Tibial artery (tissue), 4 donors: Measurements from ENCODE around the gene IL1RAPL2.

Experiments
- DNase-seq, 2 donors: peaks; one replicate each; pipeline ENCODE4 v3.0.0-alpha.2; 2019
- H3K27ac ChIP-seq, 2 donors: fragments of 200-600 bp; sonication (generic) in 1 of 2; 1 replicate in 1 of 2; 2 replicates in 1 of 2; pipeline ENCODE4 v1.5.1; 2018 to 2019; ENCODE audit warnings: mild to moderate bottlenecking in 1 of 2
- H3K27me3 ChIP-seq, 2 donors: fragments of 200-600 bp; sonication (generic) in 1 of 2; one replicate each; pipeline versions ENCODE4 v1.5.1 to v1.6.0; 2016 to 2019
- H3K36me3 ChIP-seq, 3 donors: fragments of 200-600 bp; sonication (generic) in 2 of 3; one replicate each; pipeline ENCODE4 v1.5.1; 2016 to 2019; ENCODE audit warnings: mild to moderate bottlenecking in 2 of 3
- H3K4me1 ChIP-seq, 4 donors: fragments of 200-600 bp; sonication (generic) in 2 of 4; 1 replicate in 3 of 4; 2 replicates in 1 of 4; pipeline ENCODE4 v1.5.1; 2016 to 2019
- H3K4me3 ChIP-seq, 2 donors: fragments of 200-600 bp; sonication (generic) in 1 of 2; 1 replicate in 1 of 2; 2 replicates in 1 of 2; pipeline ENCODE4 v1.5.1; 2018 to 2019; ENCODE audit warnings: mild to moderate bottlenecking in 2 of 2
- H3K9me3 ChIP-seq, 3 donors: fragments of 200-600 bp; sonication (generic) in 1 of 3; one replicate each; pipeline ENCODE4 v1.5.1; 2016 to 2019
- CTCF ChIP-seq, 2 experiments: fragments of 200-600 bp in 1 of 2; fragments of 450-650 bp in 1 of 2; IDR thresholded peaks; one replicate each; pipeline ENCODE4 v1.5.1; 2017 to 2019; ENCODE audit warnings: antibody characterized with exemption in 2 of 2, mild to moderate bottlenecking in 1 of 2, moderate library complexity in 1 of 2
- intact Hi-C: fragments of 100-400 bp; cut with DNase I; formaldehyde crosslinking; loops from one replicate; pipeline ENCODE4 v1.15.0; 2023; ENCODE audit warnings: low total_unique reads

The IL1RAPL2 gene

GRCh38 chrX:104707042-104707441 lies 141.0 kb downstream of the IL1RAPL2 start:
- H3K27me3 ChIP-seq = no peaks in the 10 kb centered on the region
- intact Hi-C loops = no loop called here

GRCh38 chrX:104707572-104707971 lies 141.6 kb downstream of the IL1RAPL2 start:
- DNase-seq = no peak
- no peaks in the 10 kb centered on the region for H3K36me3 ChIP-seq
- H3K27me3 ChIP-seq = no peaks in the 10 kb centered on the region
- no peak for TF ChIP-seq CTCF (IDR thresholded peaks at IDR 0.05)
- no peaks in the 10 kb centered on the region for H3K4me1 ChIP-seq
- no peak overlapping the region for H3K4me3 ChIP-seq
- H3K9me3 ChIP-seq = no peaks in the 10 kb centered on the region
- intact Hi-C loops = no loop called here
- H3K27ac ChIP-seq = no peak overlapping the region

More at GRCh38 chrX:104707042-104707441, 141.0 kb downstream of the IL1RAPL2 start:
- Histone ChIP-seq H3K9me3 (no peaks in the 10 kb centered on the region), H3K27ac (no peak overlapping the region), H3K4me1 (no peaks in the 10 kb centered on the region), H3K4me3 (no peak overlapping the region), H3K36me3 (no peaks in the 10 kb centered on the region)
- TF ChIP-seq CTCF (IDR thresholded peaks at IDR 0.05) = no peak
- no peak for DNase-seq

GRCh38 chrX:104712515-104712914 lies 146.5 kb downstream of the IL1RAPL2 start:
- Histone ChIP-seq H3K36me3 (no peaks in the 10 kb centered on the region), H3K9me3 (no peaks in the 10 kb centered on the region), H3K27ac (no peak overlapping the region), H3K4me1 (no peaks in the 10 kb centered on the region), H3K27me3 (no peaks in the 10 kb centered on the region), H3K4me3 (no peak overlapping the region)
- no peak for DNase-seq
- TF ChIP-seq CTCF (IDR thresholded peaks at IDR 0.05) = no peak
- intact Hi-C loops = no loop called here

- intact Hi-C loops = no loop called here
- no peaks in the 10 kb centered on the region for H3K27me3 ChIP-seq
Observed at GRCh38 chrX:104721854-104722253, 155.9 kb downstream of the IL1RAPL2 start.

GRCh38 chrX:104728456-104728855 lies 162.5 kb downstream of the IL1RAPL2 start:
- no peak for DNase-seq
- Histone ChIP-seq H3K27ac (no peak overlapping the region), H3K27me3 (no peaks in the 10 kb centered on the region), H3K4me3 (no peak overlapping the region), H3K36me3 (no peaks in the 10 kb centered on the region), H3K4me1 (no peaks in the 10 kb centered on the region), H3K9me3 (no peaks in the 10 kb centered on the region)
- intact Hi-C loops = no loop called here
- no peak for TF ChIP-seq CTCF (IDR thresholded peaks at IDR 0.05)

More at GRCh38 chrX:104721854-104722253, 155.9 kb downstream of the IL1RAPL2 start:
- no peaks in the 10 kb centered on the region for H3K36me3 ChIP-seq
- no peak overlapping the region for H3K27ac ChIP-seq
- H3K4me3 ChIP-seq = no peak overlapping the region
- no peak for TF ChIP-seq CTCF (IDR thresholded peaks at IDR 0.05)
- no peaks in the 10 kb centered on the region for H3K4me1 ChIP-seq
- H3K9me3 ChIP-seq = no peaks in the 10 kb centered on the region
- DNase-seq = no peak

- Histone ChIP-seq H3K9me3 (no peaks in the 10 kb centered on the region), H3K4me3 (no peak overlapping the region), H3K27me3 (no peaks in the 10 kb centered on the region), H3K4me1 (no peaks in the 10 kb centered on the region), H3K36me3 (no peaks in the 10 kb centered on the region), H3K27ac (no peak overlapping the region)
- TF ChIP-seq CTCF (IDR thresholded peaks at IDR 0.05) = no peak
- DNase-seq = no peak
- intact Hi-C loops = no loop called here
Observed at GRCh38 chrX:104742355-104742754, 176.4 kb downstream of the IL1RAPL2 start.
